SHP77 treated with DMSO at 0.1 percent for 48 hours (cell line): ENCODE data around the gene GPRC6A.
"Not testable (repeated sequence)": the region's sequence is repeated elsewhere in the genome, so short reads cannot be mapped to it uniquely, and the experiment has no call there.

Source experiments
- DNase-seq: peaks from one replicate; lab custom pipeline; 2025; lab: John Stamatoyannopoulos, UW

Gene GPRC6A, protein sequence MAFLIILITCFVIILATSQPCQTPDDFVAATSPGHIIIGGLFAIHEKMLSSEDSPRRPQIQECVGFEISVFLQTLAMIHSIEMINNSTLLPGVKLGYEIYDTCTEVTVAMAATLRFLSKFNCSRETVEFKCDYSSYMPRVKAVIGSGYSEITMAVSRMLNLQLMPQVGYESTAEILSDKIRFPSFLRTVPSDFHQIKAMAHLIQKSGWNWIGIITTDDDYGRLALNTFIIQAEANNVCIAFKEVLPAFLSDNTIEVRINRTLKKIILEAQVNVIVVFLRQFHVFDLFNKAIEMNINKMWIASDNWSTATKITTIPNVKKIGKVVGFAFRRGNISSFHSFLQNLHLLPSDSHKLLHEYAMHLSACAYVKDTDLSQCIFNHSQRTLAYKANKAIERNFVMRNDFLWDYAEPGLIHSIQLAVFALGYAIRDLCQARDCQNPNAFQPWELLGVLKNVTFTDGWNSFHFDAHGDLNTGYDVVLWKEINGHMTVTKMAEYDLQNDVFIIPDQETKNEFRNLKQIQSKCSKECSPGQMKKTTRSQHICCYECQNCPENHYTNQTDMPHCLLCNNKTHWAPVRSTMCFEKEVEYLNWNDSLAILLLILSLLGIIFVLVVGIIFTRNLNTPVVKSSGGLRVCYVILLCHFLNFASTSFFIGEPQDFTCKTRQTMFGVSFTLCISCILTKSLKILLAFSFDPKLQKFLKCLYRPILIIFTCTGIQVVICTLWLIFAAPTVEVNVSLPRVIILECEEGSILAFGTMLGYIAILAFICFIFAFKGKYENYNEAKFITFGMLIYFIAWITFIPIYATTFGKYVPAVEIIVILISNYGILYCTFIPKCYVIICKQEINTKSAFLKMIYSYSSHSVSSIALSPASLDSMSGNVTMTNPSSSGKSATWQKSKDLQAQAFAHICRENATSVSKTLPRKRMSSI

DNA sequence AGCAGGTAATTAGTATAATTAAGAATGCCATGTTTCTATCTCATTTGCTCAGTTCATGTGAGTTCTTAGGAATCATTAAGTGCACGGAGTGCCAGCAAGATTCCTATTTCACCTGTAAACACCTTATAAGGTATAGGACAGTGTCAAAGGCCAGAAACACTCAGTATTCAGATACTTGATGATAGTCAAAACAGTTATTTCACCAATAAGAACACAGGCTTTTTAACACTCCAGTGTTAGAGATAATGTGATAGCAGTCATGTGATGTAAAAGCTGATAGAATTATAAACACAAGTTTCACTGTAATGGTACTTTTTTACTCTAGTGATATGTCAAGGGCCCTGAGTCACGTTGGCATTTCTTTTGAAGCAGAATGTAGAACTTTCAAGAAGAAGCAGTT lies at the start of gene GPRC6A:
GPRC6A (minus strand) TSS at position 101 of the 400 bp plus-strand sequence; CDS start at position 31, 70 bp downstream.
- no peak for DNase-seq

DNA sequence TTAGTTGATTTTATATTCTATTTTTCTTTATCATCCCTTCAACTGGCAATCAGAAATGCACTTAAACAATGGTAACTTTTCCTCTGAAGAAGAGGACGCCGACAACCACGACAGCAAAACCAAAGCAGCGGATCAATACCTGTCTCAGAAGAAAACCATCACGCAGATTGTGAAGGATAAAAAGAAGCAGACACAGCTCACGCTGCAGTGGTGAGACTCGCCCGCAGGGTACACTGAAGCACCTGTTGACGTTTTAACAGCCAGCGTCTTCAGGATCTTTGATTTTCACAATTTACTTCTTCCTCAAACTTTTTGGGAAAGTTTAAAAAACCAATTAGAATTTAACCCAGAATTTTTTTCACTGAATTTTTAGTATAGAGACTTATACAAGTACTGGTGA lies 48.9 kb upstream of the GPRC6A start:
- DNase-seq, result no peak

DNA sequence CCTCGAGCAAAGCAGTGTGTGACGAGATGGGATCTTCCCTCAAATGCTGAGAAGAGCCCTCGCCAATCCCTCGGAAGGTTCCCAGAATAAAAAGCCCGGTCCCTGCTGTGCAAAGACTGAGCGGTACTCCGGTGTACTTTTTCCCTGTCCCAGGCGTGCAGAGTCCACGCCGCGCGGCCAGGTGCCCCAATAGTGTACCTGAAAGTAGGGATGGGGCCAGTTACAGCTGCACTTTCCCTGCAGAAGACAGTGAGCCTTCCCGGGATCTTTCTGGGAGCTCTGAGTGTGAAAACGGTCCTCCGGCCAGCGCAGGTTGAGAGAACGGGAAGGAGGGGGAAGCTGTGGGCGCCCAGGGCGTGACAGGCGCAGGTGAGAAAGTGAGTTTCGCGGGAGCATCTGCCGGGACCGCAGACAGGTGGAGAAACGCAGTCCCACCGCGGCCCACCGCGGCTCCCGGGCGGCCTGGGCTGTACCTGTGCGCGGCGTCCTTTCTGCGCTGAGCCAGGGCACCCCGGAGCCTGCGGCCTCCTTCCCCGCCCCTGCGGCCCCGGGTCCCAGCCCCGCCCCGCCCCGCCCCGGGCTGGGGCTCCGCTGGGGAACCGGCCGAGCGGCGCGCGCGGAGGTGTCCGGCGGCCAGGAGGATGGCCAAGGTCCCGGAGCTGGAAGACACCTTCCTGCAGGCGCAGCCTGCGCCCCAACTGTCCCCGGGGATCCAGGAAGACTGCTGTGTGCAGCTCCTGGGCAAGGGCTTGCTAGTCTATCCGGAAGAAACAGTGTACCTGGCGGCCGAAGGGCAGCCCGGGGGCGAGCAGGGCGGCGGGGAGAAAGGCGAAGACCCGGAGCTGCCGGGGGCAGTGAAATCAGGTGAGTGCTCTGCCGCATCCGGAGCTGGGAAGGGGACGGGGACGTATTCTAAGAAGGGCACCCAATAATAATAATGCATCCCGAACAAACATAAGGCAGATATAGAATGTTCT lies 48.0 kb upstream of the GPRC6A start, which contains the start of gene RFX6:
RFX6 (plus strand) TSS at position 608 of the 977 bp plus-strand sequence; CDS start at position 642, 34 bp downstream.
- DNase-seq, result no peak

DNA sequence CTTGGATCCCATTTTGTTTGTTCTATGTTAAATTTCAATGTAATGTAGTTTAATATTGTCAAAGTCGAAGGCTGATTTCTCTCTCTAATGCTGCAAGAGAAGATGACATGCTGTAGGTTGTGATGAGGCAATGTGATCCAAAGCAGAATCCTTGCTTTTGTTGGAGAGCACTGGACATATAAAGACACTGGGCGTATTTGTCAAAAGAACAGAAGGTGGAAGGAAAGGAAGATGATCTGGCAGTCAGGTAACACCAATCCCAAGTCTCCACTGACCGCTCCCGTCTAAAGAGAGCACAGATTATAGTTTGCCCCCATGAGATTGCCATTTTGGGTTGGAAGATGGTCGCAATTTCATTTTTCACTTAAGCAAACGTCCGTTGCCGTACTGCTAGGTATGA lies 47.2 kb upstream of the GPRC6A start:
- no peak for DNase-seq

DNA sequence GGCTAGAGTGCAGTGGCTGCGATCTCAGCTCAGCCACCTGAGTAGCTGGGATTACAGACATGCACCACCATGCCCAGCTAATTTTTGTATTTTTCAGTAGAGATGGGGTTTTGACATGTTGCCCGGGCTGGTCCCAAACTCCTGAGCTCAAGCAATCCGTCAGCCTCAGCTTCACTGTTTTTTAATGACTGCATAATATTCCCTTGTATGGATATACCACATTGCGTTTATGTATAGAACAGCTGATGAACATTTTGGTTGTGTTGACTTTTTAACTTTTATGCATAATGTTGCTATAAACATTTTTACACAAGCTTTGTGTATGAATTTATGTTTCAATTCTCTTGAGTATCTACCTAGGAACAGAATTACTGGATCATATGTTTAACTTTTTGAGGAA lies 43.9 kb upstream of the GPRC6A start:
- DNase-seq, result no peak

DNA sequence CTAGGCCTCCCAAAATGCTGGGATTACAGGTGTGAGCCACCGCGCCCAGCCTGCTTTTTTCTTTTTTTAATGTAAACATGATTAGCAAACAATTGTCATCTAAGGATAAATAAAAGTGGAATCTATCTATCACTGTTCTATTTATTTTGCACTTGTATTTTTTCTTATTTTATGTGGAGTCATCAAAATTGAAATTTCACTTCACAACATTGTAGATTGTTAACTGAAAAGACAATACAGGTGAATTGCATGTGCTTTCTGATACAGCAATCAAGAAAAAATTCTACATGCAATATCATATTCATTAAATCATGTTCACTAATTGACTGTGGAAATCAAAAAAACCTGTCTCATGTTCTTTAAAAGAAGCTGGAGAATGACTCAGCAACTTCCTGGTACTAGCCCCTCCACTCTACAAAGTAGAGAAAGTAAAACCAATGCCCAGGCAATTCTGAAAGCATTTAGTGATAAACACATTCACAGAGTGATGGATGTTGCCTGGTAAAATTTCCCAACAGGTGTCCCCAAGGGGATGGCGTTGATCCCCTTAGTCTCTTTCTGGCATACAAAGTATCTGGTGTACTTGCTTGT lies 37.5 kb upstream of the GPRC6A start:
- no peak for DNase-seq

DNA sequence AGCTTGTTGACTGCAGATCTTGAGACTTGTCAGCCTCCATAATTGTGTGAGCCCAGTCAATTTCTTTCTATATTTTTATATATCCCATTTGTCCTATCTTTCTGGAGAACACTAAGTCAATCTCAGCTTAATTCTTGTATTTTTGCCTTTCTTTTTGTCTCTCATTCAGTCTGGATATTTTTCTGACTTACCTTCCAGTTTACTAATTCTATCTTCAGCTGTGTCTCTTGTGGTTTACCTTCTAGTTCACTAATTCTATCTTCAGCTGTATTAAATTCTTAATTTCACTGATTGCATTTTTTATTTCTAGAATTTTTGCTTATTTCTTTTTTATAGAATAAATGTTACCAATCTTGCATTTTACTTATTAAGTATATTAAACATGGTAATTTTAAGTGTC lies 30.4 kb upstream of the GPRC6A start:
- no peak for DNase-seq

DNA sequence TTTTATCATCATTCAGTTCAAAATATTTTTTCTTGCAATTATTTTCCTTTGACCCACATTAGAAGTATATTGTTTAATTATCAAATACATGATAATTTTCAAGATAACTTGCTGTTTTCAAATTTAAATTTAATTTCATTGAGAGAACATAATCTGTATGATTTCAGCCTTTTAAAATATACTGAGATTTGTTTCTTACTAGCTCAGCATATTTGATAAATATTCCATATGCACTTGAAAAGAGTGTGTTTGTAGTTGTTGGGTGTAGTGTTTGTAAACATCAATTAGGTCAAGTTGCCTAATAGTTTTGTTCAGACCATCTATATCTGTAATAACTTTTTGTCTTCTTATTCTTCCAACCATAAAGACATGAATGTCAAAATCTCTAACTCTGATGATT lies 29.2 kb upstream of the GPRC6A start:
- DNase-seq, result no peak

DNA sequence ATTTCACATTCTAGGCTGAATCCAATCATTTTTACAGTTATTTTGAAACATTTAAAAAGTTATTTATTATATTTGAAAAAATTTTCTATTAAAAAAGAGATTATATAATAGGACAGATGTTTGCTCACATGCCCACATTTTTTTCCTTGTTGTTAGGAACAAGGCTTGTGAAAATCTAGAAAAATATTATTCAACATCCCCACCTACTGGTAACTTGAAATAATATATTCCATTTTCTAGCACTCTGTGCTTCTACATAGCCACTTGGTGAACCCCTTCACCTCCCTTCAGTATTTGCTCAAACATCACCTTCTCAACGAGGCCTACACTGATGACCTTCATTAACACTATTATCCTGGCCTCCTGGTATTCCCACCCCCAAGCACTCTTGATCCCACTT lies 18.3 kb upstream of the GPRC6A start:
- no peak for DNase-seq

DNA sequence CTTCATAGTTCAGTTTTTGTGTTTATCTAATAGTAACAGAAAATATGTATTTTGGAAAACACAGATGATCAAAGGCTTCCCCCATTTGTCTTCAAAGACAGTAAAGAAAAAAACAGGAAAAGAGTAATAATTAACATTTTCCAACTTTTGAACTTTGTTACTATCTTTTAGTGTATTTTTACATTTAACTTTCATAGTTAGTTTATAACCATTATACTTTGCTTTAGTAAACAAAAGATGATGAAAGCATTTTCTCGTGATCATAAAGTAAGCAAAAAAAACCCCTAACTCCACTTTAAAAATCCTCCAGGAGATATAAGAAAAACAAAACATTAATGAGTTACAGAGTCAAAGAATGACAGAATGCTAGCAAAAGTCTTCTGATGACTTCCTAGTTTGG lies 13.6 kb upstream of the GPRC6A start:
- DNase-seq, result no peak

DNA sequence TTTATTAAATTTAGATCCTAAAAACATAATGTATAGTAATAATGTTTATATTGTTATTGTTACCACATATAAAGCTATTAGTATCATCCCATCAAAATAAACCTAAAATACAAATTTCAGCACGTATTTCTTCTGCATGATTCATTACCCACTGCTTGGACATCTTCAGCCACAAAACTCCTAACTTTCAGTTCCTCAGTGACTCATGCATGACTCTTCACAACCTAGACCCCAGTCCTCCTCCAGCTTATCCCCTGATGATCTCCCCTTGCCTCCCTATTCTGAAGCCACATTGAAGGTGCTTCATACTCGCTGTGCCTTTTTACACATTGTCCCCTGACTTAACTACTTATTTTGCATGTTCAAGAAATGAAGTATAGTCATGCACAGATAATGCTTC lies 11.2 kb upstream of the GPRC6A start:
- no peak for DNase-seq

DNA sequence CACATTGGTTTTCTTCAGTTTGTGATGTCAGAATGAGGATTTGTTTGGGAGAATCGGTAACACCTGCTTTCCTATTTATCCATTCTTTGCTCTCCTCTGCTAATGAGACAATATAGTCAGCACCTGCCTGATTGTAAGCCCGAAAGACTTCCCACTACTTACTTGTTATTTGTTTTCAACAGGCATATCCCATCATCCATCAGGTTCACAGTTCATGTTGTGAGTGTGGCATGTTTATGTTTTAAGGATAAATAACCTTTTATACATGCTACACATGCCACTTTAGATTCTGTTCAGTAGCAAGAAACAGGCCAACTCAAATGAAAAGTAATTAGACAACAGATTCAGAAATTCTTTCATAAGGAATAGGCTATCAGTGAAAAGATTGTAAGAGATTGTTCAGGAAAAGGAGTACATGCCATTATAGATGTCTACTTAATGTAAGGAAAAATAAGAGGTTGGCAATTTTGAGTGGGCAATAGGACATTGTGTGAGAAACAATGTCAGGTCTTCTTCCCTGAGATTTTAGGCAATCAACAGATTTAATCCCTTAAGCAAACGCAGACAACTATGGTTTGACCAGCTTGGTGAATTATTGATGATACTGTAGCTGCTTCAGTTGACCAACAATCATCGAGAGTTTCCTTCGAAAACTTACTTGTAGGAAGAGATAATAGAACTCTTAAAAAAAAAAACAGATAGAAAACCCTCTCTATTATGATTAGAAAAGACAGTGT lies 7.9 kb upstream of the GPRC6A start:
- DNase-seq, result no peak

DNA sequence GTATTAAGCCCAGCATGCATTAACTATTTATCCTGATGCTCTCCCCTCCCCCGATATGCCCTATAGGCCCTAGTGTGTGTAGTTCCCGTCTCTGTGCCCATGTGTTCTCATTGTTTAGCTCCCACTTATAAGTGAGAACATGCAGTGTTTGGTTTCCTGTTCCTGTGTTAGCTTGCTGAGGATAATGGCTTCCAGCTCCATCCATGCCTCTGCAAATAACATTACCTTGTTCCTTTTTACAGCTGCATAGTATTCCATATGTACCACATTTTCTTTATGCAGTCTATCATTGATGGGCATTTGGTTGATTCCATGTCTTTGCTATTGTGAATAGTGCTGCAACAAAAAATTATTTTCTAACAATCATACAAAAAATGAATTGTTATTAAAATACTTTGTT lies 5.6 kb upstream of the GPRC6A start:
- DNase-seq, result not testable (repeated sequence)

DNA sequence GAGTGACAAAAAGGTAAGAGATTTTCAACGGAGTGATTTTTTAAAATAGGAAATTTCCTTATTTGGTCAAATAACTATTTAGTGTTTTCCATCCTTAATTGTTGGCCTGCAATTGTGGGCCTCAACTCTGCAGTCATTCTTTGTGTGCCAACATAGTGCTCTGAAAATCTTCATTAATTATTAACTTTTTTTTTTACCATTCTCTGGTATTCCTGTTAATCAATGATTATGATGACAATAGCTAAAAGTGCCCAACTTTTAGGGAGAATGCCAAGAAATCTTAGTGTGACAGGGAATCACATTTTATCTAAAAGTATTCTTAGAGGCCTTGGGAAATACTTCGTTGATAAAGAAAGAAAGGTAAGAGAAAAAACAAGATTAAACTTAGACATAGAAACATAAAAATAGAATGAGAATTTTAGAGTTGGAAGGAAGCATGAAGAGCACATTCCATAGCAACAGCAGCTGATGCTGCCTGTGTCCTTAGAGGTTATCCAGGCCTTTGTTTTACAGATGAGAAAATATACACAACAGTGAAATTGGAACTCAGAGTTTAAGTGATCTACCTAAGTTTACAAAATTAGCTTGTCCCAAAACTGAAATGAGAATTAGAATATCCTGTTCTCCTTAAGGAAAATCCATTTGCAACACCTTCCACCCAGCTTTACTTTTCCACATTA lies 1.2 kb downstream of the GPRC6A start:
- DNase-seq, result no peak

DNA sequence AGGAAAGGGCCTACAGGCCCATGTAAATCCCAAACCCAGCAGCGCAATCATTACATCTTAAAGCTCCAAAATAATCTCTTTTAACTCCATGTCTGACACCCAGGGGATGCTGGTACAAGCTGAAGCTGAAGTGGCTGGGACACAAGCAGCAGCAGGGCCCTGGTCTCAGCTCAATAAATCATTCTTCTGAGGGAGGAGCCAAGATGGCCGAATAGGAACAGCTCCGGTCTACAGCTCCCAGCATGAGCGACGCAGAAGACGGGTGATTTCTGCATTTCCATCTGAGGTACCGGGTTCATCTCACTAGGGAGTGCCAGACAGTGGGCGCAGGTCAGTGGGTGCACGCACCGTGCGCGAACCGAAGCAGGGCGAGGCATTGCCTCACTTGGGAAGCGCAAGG lies 12.5 kb downstream of the GPRC6A start:
- DNase-seq, result not testable (repeated sequence)

DNA sequence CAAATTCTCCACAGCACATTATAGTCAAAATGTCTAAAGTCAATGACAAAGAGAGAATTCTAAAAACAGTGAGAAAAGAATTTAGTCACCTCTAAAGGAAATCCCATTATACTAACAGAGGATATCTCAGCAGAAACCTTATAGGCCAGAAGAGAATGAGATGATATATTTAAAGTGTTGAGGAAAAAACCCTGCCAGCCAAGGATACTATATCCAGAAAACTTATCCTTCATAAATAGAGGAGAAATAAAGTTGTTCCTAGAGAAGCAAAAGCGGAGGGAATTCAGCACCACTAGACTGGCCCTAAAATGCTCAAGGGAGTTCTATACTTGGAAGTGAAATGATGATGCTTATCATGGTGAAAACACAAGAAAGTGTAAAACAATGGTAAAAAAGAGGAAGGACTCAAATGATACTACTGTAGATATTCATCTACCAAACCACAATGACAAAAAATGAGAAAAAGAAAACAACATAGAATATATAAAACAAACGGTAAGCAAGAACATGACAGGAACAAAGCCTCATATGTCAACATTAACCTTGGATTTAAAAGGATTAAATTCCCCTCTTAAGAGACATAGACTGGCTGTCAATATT lies 16.7 kb downstream of the GPRC6A start:
- no peak for DNase-seq

DNA sequence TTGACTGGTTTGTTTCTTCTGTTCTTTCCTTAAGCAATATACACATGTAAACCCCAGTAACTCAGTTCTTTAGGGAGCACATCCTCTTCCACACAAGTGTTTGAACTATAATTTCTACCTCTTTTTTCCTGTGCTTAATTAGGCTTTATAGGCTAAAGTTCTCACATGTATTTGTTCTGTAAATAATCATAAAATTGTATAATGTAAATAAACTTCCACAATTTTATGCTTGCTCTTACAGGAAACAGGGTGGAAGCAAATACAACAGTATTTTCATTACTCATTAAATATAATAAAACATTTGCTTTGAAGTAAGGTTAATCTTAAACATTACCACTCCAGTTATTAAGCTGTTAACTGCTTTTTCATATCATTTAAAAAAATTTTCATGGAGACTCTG lies 26.9 kb downstream of the GPRC6A start:
- no peak for DNase-seq

DNA sequence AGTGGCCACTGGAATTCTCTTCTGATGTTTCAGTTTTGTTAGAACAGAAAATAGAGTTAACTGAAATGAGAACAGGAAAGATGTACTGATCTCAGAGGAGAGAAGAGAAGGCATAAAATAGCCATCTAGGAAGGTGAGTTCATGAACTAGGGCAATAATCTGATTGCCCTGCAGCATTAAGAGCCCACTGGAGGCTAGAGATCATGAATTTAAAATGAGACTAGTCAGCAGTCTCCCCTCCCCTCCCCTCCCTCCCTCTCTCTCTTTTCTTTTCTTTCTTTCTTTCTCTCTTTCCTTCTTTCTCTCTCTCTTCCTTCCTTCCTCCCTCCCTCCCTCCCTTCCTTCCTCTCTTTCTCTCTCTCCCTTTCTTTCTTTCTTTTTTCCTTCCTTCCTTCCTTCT lies 28.9 kb downstream of the GPRC6A start:
- no peak for DNase-seq

DNA sequence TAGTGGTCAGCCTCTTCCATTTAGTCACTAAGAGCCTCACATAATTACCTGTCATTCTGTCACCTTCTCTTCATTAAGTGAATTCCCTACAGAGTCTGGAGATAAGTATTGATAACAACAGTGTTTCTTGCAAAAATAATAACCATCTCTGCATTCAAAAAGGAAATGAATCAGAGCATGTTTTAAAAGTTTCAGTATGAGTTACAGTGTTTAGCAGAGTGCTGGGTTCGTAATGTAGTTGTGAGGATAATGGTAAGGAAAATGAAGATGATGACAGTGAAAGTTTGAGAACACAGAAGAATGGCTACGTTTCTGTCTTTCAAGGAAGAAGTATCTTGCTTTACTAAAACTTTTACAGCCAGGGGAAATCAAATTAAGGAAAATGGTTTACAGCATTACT lies 31.3 kb downstream of the GPRC6A start:
- no peak for DNase-seq

DNA sequence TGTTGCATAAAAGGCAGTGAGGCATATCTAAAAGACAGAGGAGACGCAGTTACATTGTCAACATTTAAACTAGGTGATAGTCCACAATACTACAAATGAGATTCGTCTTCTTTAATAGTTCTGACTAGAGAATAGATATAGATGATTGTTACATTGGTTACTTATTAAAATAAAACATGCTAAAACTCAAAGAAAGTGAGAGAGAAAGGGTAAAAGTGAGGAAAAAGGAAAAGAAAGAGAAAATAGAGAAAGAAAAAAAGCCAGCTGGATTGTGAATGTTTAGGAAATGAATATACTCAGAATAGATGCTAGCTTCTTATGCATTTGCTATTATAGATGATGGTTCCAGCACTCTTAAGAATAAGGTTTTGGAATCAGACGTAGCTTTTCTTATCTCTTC lies 35.7 kb downstream of the GPRC6A start:
- no peak for DNase-seq
